SK-N-SH (cell line): ENCODE results near the gene AGXT. TPM values are rescaled to one million over a fixed set of nuclear protein-coding genes. Genes with fewer than 3 reads are reported as not detected.

ENCODE experiments used
- CTCF ChIA-PET: fragments of 300-600, 350-600 bp; formaldehyde crosslinking; extraction: SDS; loops from one replicate; lab custom pipeline; 2021; lab: Yijun Ruan, JAX
- POLR2A ChIA-PET: fragments of 350-600 bp; sonication (Branson Sonifier 250); formaldehyde crosslinking; extraction: SDS; loops from one replicate; lab custom pipeline; 2020; ENCODE audit warnings: antibody characterized with exemption, inconsistent platforms; lab: Yijun Ruan, JAX
- DNase-seq: peaks from one replicate; pipeline ENCODE4 v3.0.0; 2012
- H2AFZ ChIP-seq: fragments of 200-600 bp; sonication (generic); 2 replicates; pipeline ENCODE4 v1.8.1; 2016; ENCODE audit warnings: antibody characterized with exemption, mild to moderate bottlenecking, low read depth
- H3F3A ChIP-seq: fragments of 200-600 bp; sonication (generic); replicated peaks from 2 replicates; pipeline ENCODE3; 2016; ENCODE audit warnings: antibody characterized with exemption, mild to moderate bottlenecking; ENCODE audit not compliant: insufficient read depth
- H3K27ac ChIP-seq, 2 experiments: fragments of 200-500 bp in 1 of 2; fragments of 200-600 bp in 1 of 2; sonication (Bioruptor generic) in 1 of 2; sonication (generic), shearing (Covaris generic) in 1 of 2; 2 replicates each; pipeline versions ENCODE4 v1.5.1 to v1.6.1; 2014 to 2016; ENCODE audit warnings: low read depth in 2 of 2, inconsistent platforms in 1 of 2, low read length in 1 of 2, mild to moderate bottlenecking in 1 of 2, mixed read lengths in 1 of 2
- H3K27me3 ChIP-seq: fragments of 200-600 bp; sonication (generic), shearing (Covaris generic); 2 replicates; pipeline ENCODE4 v1.6.1; 2016; ENCODE audit warnings: mixed run types; ENCODE audit not compliant: insufficient read depth
- H3K36me3 ChIP-seq, 2 experiments: fragments of 200-500 bp in 1 of 2; fragments of 200-600 bp in 1 of 2; sonication (Bioruptor generic) in 1 of 2; sonication (generic) in 1 of 2; replicated peaks in 1 of 2; 2 replicates each; pipeline versions ENCODE3 to v1.5.1; 2014 to 2016; ENCODE audit warnings: low read length in 1 of 2, mild to moderate bottlenecking in 1 of 2; ENCODE audit not compliant: insufficient read depth in 2 of 2, control insufficient read depth in 1 of 2
- H3K4me1 ChIP-seq, 2 experiments: fragments of 200-500 bp in 1 of 2; fragments of 200-600 bp in 1 of 2; sonication (Bioruptor generic) in 1 of 2; sonication (generic), shearing (Covaris generic) in 1 of 2; 2 replicates each; pipeline versions ENCODE4 v1.5.1 to v1.6.1; 2014 to 2016; ENCODE audit warnings: low read depth in 1 of 2, low read length in 1 of 2, mixed run types in 1 of 2; ENCODE audit not compliant: insufficient read depth in 2 of 2, control insufficient read depth in 1 of 2
- H3K4me2 ChIP-seq: fragments of 200-600 bp; sonication (generic), shearing (Covaris generic); 2 replicates; pipeline ENCODE4 v1.6.1; 2017; ENCODE audit warnings: mixed run types
- H3K4me3 ChIP-seq, 2 experiments: fragments of 200-500 bp in 1 of 2; fragments of 200-600 bp in 1 of 2; sonication (Bioruptor generic) in 1 of 2; sonication (generic), shearing (Covaris generic) in 1 of 2; 2 replicates each; pipeline versions ENCODE4 v1.5.1 to v1.8.1; 2014 to 2016; ENCODE audit warnings: low read depth in 2 of 2, inconsistent platforms in 1 of 2, low read length in 1 of 2, mild to moderate bottlenecking in 1 of 2, mixed read lengths in 1 of 2, moderate library complexity in 1 of 2
- H3K79me2 ChIP-seq: fragments of 200-600 bp; sonication (generic); 2 replicates; pipeline ENCODE4 v1.8.1; 2017; ENCODE audit warnings: mild to moderate bottlenecking; ENCODE audit not compliant: insufficient read depth
- H3K9ac ChIP-seq: fragments of 200-600 bp; sonication (generic); 2 replicates; pipeline ENCODE4 v1.6.1; 2017; ENCODE audit warnings: mixed run types
- H3K9me2 ChIP-seq: fragments of 200-600 bp; sonication (generic); 2 replicates; pipeline ENCODE4 v1.6.1; 2017; ENCODE audit warnings: mixed run types
- H3K9me3 ChIP-seq: fragments of 200-600 bp; sonication (generic); 2 replicates; pipeline ENCODE4 v1.6.1; 2017; ENCODE audit warnings: mixed run types, mild to moderate bottlenecking, moderate library complexity
- H4K20me1 ChIP-seq: fragments of 200-600 bp; sonication (generic); 2 replicates; pipeline ENCODE4 v1.6.1; 2017; ENCODE audit warnings: mild to moderate bottlenecking, mixed run types; ENCODE audit not compliant: insufficient read depth
- CHD2 ChIP-seq: fragments of 150-350 bp; IDR thresholded peaks from 2 replicates; pipeline ENCODE4 v1.6.1; 2018; ENCODE audit warnings: low read length; ENCODE audit not compliant: partially characterized antibody
- CTCF ChIP-seq: fragments of 200-600 bp; sonication (generic); IDR thresholded peaks from 2 replicates; pipeline ENCODE4 v1.6.1; 2017; ENCODE audit warnings: antibody characterized with exemption, mild to moderate bottlenecking, moderate library complexity
- ELF1 ChIP-seq: IDR thresholded peaks from 2 replicates; pipeline ENCODE4 v1.4.0; 2012
- EZH2phosphoT487 ChIP-seq: fragments of 200-600 bp; sonication (generic); IDR thresholded peaks from 2 replicates; pipeline ENCODE4 v1.6.1; 2017; ENCODE audit warnings: low read depth, mixed run types, mild to moderate bottlenecking, antibody characterized with exemption, moderate library complexity, borderline replicate concordance
- FOXM1 ChIP-seq: IDR thresholded peaks from 2 replicates; pipeline ENCODE4 v1.4.0; 2012; ENCODE audit warnings: low read depth, mild to moderate bottlenecking
- IRF3 ChIP-seq: fragments of 150-350 bp; IDR thresholded peaks from 2 replicates; pipeline ENCODE4 v1.6.1; 2016; ENCODE audit warnings: mild to moderate bottlenecking, low read depth, low read length
- JUND ChIP-seq: IDR thresholded peaks from 2 replicates; pipeline ENCODE4 v1.4.0; 2012
- MAX ChIP-seq: IDR thresholded peaks from 2 replicates; pipeline ENCODE4 v1.4.0; 2012; ENCODE audit warnings: low read depth
- MEF2A ChIP-seq: IDR thresholded peaks from 2 replicates; pipeline ENCODE4 v1.4.0; 2012; ENCODE audit warnings: low read depth, borderline replicate concordance
- RCOR1 ChIP-seq: fragments of 150-350 bp; IDR thresholded peaks from 2 replicates; pipeline ENCODE4 v1.6.1; 2017; ENCODE audit warnings: antibody characterized with exemption, low read length
- RFX5 ChIP-seq: IDR thresholded peaks from 2 replicates; pipeline ENCODE4 v1.6.1; 2012; ENCODE audit warnings: mild to moderate bottlenecking, improper control_type of control experiment, low read length
- RXRA ChIP-seq: IDR thresholded peaks from 2 replicates; pipeline ENCODE4 v1.4.0; 2012; ENCODE audit warnings: low read depth, mild to moderate bottlenecking, borderline replicate concordance
- SIN3A ChIP-seq: IDR thresholded peaks from 2 replicates; pipeline ENCODE4 v1.6.1; 2012; ENCODE audit warnings: low read depth, mild to moderate bottlenecking, low read length, moderate library complexity, borderline replicate concordance
- TCF12 ChIP-seq: IDR thresholded peaks from 2 replicates; pipeline ENCODE4 v1.4.0; 2012
- TEAD4 ChIP-seq: IDR thresholded peaks from 2 replicates; pipeline ENCODE4 v1.4.0; 2012; ENCODE audit warnings: mild to moderate bottlenecking, borderline replicate concordance; ENCODE audit not compliant: insufficient read depth
- USF2 ChIP-seq: fragments of 150-350 bp; IDR thresholded peaks from 2 replicates; pipeline ENCODE4 v1.6.1; 2017; ENCODE audit warnings: antibody characterized with exemption, low read length, low read depth, borderline replicate concordance
- WGBS: methylation state at CpG from one replicate; pipeline ENCODE4 v1.1.6; 2017; ENCODE audit warnings: low lambda C conversion rate; 5-methylcytosine and 5-hydroxymethylcytosine counted together
- polyA plus RNA-seq, 3 experiments: library from polyadenylated mRNA; depleted of rRNA; stranded (reverse); fragments of >200 nt; gene quantifications; 2 replicates each; pipeline ENCODE4 v1.2.3, GENCODE V29; 2012
- TF ChIP-seq, protein P1 (sequence below): IDR thresholded peaks from 2 replicates; pipeline ENCODE4 v1.4.0; 2012; ENCODE audit warnings: low read depth, borderline replicate concordance

AGXT gene
- polyA plus RNA-seq, 1 of the 3 experiments (the other 2 are of a cell fraction): not detected

DNA sequence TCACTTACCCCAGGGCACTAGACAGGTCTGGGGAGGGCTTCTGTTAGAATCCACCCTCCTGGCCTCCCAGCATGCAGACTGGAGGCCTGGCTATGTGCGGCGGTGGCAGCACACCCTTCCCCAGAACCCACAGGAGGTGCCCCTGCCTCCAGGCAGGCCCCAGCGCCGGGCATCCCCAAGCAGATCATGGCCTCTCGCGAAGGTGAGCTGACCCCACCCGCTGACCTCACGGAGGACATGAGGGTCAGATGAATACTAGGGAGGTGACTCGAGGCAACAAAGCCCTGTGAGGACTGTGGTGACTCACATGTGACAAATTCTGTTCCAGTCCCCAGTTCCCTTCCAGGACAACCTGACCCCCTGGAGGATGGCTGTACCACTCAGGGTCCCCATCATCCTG lies 25.4 kb downstream of the AGXT start:
- H3K27ac ChIP-seq: no peak overlapping the region
- H3K4me2 ChIP-seq: no peak overlapping the region
- no peak overlapping the region for H3K9ac ChIP-seq
- no peak overlapping the region for H2AFZ ChIP-seq
- H3F3A ChIP-seq: no peaks in the 10 kb centered on the region
- H3K4me1 ChIP-seq: peaks cover 0 to 15% of the 10 kb centered on the region in 2 experiments; a peak in 1 of 4 replicates
- H3K4me3 ChIP-seq: no peak overlapping the region
- H3K9me3 ChIP-seq: no peaks in the 10 kb centered on the region
- DNase-seq: no peak
- no peaks in the 10 kb centered on the region for H4K20me1 ChIP-seq
- 79% methylated on average over 7 of the region's 9 CpGs for WGBS
- ChIA-PET POLR2A (no interaction called here), CTCF (interaction anchor here (0.9 to 1.8 kb wide), 2 partner anchors 11 to 36 kb away, joined by 3 to 4 read pairs; no protein-coding TSS in a partner anchor)
- H3K27me3 ChIP-seq: no peaks in the 10 kb centered on the region
- no peaks in the 10 kb centered on the region for H3K79me2 ChIP-seq
- H3K9me2 ChIP-seq: no peaks in the 10 kb centered on the region
- no peaks in the 10 kb centered on the region for H3K36me3 ChIP-seq
- TF ChIP-seq RFX5 (no peak), MEF2A (no peak), FOXM1 (no peak), TEAD4 (no peak), EZH2phosphoT487 (no peak), CHD2 (no peak), TCF12 (no peak), SIN3A (no peak), ELF1 (no peak), USF2 (no peak), RCOR1 (no peak)
- TF ChIP-seq, protein P1, sequence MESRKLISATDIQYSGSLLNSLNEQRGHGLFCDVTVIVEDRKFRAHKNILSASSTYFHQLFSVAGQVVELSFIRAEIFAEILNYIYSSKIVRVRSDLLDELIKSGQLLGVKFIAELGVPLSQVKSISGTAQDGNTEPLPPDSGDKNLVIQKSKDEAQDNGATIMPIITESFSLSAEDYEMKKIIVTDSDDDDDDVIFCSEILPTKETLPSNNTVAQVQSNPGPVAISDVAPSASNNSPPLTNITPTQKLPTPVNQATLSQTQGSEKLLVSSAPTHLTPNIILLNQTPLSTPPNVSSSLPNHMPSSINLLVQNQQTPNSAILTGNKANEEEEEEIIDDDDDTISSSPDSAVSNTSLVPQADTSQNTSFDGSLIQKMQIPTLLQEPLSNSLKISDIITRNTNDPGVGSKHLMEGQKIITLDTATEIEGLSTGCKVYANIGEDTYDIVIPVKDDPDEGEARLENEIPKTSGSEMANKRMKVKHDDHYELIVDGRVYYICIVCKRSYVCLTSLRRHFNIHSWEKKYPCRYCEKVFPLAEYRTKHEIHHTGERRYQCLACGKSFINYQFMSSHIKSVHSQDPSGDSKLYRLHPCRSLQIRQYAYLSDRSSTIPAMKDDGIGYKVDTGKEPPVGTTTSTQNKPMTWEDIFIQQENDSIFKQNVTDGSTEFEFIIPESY: no peak

DNA sequence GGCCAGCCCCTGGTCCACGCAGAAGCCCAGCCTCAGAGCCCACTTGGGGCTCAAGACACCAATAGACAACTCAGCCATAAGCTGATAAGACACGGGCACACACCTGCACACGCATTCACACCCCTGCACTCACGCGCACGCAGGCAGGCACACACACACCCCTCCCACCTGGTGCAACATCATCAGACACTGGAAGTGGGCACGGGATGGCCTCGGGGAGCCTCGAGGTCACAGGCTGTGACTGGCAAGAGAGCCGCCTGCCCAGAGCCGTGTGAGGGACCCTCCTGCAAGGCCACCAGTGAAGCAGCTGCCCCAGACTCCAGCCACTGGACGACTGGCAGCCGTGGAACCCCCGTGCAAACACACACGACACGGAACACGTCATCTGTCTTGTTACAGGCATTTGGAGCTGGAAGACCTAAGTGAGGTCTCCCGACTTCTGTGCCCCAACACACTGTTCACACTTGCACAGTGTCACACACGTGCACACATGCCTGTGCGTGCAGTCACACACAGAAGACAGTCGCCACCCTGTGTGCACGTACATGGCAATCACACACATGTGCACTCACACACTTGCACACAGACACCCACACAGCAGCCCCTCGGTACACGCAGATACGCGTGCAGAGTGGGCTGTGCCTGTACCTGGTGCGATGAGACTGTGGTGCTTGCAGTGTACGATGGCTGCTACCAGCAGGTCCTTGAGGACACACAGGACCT lies 26.4 kb downstream of the AGXT start:
- CTCF ChIA-PET: interaction anchor here (2.4 kb wide), 1 partner anchor 44 kb away, joined by 5 read pairs; no protein-coding TSS in a partner anchor
- no peak overlapping the region for H3K4me2 ChIP-seq
- no peak overlapping the region for H3K9ac ChIP-seq
- DNase-seq: no peak
- POLR2A ChIA-PET: no interaction called here
- H3K79me2 ChIP-seq: no peaks in the 10 kb centered on the region
- peaks cover 0 to 23% of the 10 kb centered on the region in 2 experiments; a peak in 1 of 4 replicates for H3K4me1 ChIP-seq
- H3K36me3 ChIP-seq: no peaks in the 10 kb centered on the region
- no peaks in the 10 kb centered on the region for H3K9me3 ChIP-seq
- no peaks in the 10 kb centered on the region for H3K27me3 ChIP-seq
- no peaks in the 10 kb centered on the region for H3F3A ChIP-seq
- no peaks in the 10 kb centered on the region for H4K20me1 ChIP-seq
- H3K27ac ChIP-seq: no peak overlapping the region
- no peak overlapping the region for H2AFZ ChIP-seq
- H3K4me3 ChIP-seq: no peak overlapping the region
- WGBS: 76% methylated on average over 14 of the region's 28 CpGs
- no peaks in the 10 kb centered on the region for H3K9me2 ChIP-seq
- no peak for TF ChIP-seq CTCF
- no peak for TF ChIP-seq TCF12
- no peak for TF ChIP-seq IRF3
- TF ChIP-seq, protein P1: no peak
- TF ChIP-seq MAX: no peak
- TF ChIP-seq RCOR1: no peak
- no peak for TF ChIP-seq RXRA
- no peak for TF ChIP-seq USF2
- TF ChIP-seq JUND: no peak
